ENCODE results near the gene GIMAP8.

- no peak for TF ChIP-seq CTCF (IDR thresholded peaks at IDR 0.05)
- TF ChIP-seq POLR2A (IDR thresholded peaks at IDR 0.05) = no peak
Measured at GRCh38 chr7:150520145-150520544, 69.7 kb downstream of the GIMAP8 start.

Data from heart left ventricle (tissue), 13 donors.